Dermis blood vessel endothelial cell (primary cell): Measurements from ENCODE around the gene FGGY. TPM values are rescaled to one million over a fixed set of nuclear protein-coding genes. Genes with fewer than 3 reads are reported as not detected.
A peak's percentile ranks its signal among the peaks of the same experiment; 100 is the strongest.

Experiments used
- DNase-seq: peaks from one replicate; pipeline ENCODE4 v3.0.0; 2010
- total RNA-seq: library from RNA; depleted of rRNA; stranded (reverse); fragments of >200 nt; gene quantifications from 2 replicates; pipeline ENCODE4 v1.2.3, GENCODE V29; 2014

The FGGY gene
- total RNA-seq, 1 donor from 2014 or later = 7.3 TPM

DNA sequence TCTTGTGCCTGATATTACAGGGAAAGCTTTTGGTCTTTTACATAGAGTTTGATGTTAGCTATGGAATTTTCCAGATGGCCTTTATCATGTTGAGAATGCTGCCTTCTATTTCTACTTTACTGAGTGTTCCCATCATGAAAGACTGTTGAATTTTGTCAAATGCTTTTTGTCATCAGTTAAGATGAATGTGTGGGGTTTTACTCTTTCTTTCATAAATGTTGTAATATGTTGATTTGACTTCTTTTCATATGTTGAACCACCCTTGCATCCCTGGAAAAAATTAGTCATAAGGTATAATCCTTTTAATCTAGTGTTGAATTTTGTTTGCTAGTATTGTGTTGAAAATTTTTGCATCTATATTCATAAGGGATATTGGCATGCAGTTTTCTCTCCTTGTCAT is 501.7 kb downstream of the FGGY start:
- DNase-seq = no peak

GRCh38 chr1:59803458-59804038 is 506.7 kb downstream of the FGGY start:
- DNase-seq = peak; percentile 16

- DNase-seq = peak; percentile 5
Observed at GRCh38 chr1:59804301-59804700, 507.4 kb downstream of the FGGY start.

- DNase-seq = no peak
Observed at GRCh38 chr1:59805554-59805953, 508.7 kb downstream of the FGGY start.
